ENCODE measurements around the gene KSR2. TPM values are rescaled to one million over a fixed set of nuclear protein-coding genes. Genes with fewer than 3 reads are reported as not detected.

The KSR2 gene
- total RNA-seq, 2 donors from 2014 or later, result 0.66 to 1.0 TPM

DNA sequence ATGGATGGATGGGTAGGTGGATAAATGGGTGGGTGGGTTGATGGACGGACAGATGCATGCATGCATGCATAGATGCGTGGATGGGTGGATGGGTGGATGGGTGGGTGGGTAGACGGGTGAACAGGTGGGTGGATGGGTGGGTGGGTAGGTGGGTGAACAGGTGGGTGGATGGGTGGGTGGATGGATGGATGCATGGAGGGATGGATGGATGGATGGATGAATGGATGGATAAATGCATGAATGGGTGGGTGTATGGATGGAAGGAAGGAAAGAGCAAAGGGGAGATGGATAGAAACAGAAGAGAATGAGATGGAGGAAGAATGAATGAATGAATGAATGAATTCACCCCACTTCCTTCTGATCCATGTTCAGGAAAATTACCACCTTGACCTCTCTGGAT lies 143.0 kb downstream of the KSR2 start:
- H3K36me3 ChIP-seq (replicated peaks in 1 of 2; ENCODE audit: insufficient read depth in 1 of 2, low read depth in 2 of 2), result no peaks in the 10 kb centered on the region
- ATAC-seq (no peak), DNase-seq (no peak)
- intact Hi-C loops (cut with DNase I), result no loop called here
- no peaks in the 10 kb centered on the region for H3K27me3 ChIP-seq
- no peak for TF ChIP-seq CTCF (IDR thresholded peaks at IDR 0.05)
- TF ChIP-seq POLR2A (IDR thresholded peaks at IDR 0.05), result no peak
- H3K4me1 ChIP-seq, result no peaks in the 10 kb centered on the region
- peaks cover 0 to 9% (median 0%) of the 10 kb centered on the region in 3 donors for H3K9me3 ChIP-seq
- no peak overlapping the region for H3K27ac ChIP-seq
- no peak overlapping the region for H3K4me3 ChIP-seq
- 85 to 87% methylated on average over 3 of the region's 3 CpGs for WGBS, 2 donors

DNA sequence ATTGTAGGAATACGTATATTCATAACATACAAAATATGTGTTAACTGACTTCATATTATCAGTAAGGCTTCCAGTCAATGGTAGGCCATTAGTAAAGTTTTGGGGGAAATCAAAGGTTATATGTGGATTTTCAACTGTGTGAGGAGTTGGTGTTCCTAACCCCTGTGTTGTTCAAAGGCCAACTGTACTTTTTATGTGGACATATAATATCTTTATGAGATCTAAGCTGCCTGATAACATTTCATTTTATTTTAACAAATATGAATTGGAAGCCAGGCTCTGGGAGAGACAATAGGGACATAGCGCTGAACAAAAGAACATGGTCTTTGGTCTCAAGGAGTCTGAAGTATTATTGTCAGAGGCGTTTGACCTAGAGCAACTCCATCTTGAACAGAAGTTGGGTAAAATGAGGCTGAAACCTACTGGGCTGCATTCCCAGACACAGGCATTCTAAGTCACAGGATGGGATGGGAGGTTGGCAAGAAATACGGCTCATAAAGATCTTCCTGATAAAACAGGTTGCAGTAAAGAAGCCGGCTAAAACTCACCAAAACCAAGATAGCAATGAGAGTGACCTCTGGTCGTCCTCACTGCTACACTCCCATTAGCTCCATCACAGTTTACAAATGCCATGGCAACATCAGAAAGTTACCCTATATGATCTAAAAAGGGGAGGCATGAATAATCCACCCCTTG lies 147.2 kb downstream of the KSR2 start:
- Histone ChIP-seq H3K4me3 (no peak overlapping the region), H3K9me3 (no peaks in the 10 kb centered on the region), H3K27ac (no peak overlapping the region), H3K27me3 (no peaks in the 10 kb centered on the region), H3K36me3 (replicated peaks in 1 of 2; ENCODE audit: insufficient read depth in 1 of 2, low read depth in 2 of 2) (no peaks in the 10 kb centered on the region), H3K4me1 (no peaks in the 10 kb centered on the region)
- intact Hi-C loops (cut with DNase I), result no loop called here
- no peak for ATAC-seq
- no peak for DNase-seq
- TF ChIP-seq POLR2A (IDR thresholded peaks at IDR 0.05) (no peak), CTCF (IDR thresholded peaks at IDR 0.05) (no peak)
- 76 to 79% methylated on average over 6 of the region's 6 CpGs for WGBS, 2 donors

- no peaks in the 10 kb centered on the region for H3K36me3 ChIP-seq (replicated peaks in 1 of 2; ENCODE audit: insufficient read depth in 1 of 2, low read depth in 2 of 2)
- no peaks in the 10 kb centered on the region for H3K4me1 ChIP-seq
- H3K9me3 ChIP-seq, result no peaks in the 10 kb centered on the region
- WGBS, 2 donors, result 68 to 86% methylated on average over 12 of the region's 12 CpGs
- no peaks in the 10 kb centered on the region for H3K27me3 ChIP-seq
- H3K4me3 ChIP-seq, result no peak overlapping the region
- intact Hi-C loops (cut with DNase I), result no loop called here
- TF ChIP-seq CTCF (IDR thresholded peaks at IDR 0.05), result no peak
- no peak for TF ChIP-seq POLR2A (IDR thresholded peaks at IDR 0.05)
- H3K27ac ChIP-seq, result no peak overlapping the region
- DNase-seq (no peak), ATAC-seq (no peak)
Observed at GRCh38 chr12:117820216-117820907, 148.4 kb downstream of the KSR2 start.

DNA sequence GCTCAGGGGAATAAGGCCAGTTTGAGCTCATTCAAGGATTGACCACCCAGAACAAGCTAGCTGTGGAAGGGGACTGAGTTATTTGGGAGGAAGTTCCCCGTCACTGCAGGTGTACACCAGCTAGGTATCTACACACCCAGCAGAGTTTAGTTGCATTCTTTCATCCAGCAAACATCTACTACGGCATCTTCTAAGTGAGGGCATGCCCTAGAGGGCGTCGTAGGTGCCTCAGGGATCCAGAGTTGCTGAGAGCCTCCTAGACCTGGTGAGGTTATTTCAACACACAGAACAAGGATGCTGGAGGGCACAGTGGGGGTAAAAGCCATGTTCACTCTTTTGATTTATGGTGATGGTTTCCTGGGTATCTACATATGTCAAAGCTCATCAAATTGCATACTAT lies 149.6 kb downstream of the KSR2 start:
- H3K36me3 ChIP-seq (replicated peaks in 1 of 2; ENCODE audit: insufficient read depth in 1 of 2, low read depth in 2 of 2), result no peaks in the 10 kb centered on the region
- TF ChIP-seq POLR2A (IDR thresholded peaks at IDR 0.05) (no peak), CTCF (IDR thresholded peaks at IDR 0.05) (no peak)
- ATAC-seq (no peak), DNase-seq (no peak)
- WGBS, 2 donors, result 61 to 73% methylated on average over 3 to 4 of the region's 4 CpGs
- no peaks in the 10 kb centered on the region for H3K9me3 ChIP-seq
- H3K4me3 ChIP-seq, result no peak overlapping the region
- intact Hi-C loops (cut with DNase I), result no loop called here
- H3K27ac ChIP-seq, result no peak overlapping the region
- no peaks in the 10 kb centered on the region for H3K4me1 ChIP-seq
- no peaks in the 10 kb centered on the region for H3K27me3 ChIP-seq
